Heart right ventricle (tissue), 16 donors: ENCODE measurements around the gene SMIM5. TPM values are rescaled to one million over a fixed set of nuclear protein-coding genes. Genes with fewer than 3 reads are reported as not detected.

Experiments
- ATAC-seq, 8 donors: fragments of 200-7000 bp; cut with Tn5 transposase; one replicate each; pipeline ENCODE4 v1.9.1; 2020; ENCODE audit warnings: mild to moderate bottlenecking in 8 of 8, moderate library complexity in 8 of 8, moderate number of reproducible peaks in 1 of 8
- DNase-seq, 2 donors: peaks; one replicate each; pipeline ENCODE4 v3.0.0-alpha.2; 2020
- H3K27ac ChIP-seq, 10 donors: fragments of 200-600 bp; sonication (generic) in 2 of 10; one replicate each; pipeline versions ENCODE4 v1.5.0 to v1.8.0; 2020 to 2022; ENCODE audit warnings: mild to moderate bottlenecking in 3 of 10
- H3K27me3 ChIP-seq, 7 donors: fragments of 200-600 bp; one replicate each; pipeline ENCODE4 v1.8.0; 2021 to 2022; ENCODE audit warnings: mild to moderate bottlenecking in 2 of 7
- H3K36me3 ChIP-seq, 9 donors: fragments of 200-600 bp; sonication (generic) in 1 of 9; one replicate each; pipeline versions ENCODE4 v1.5.0 to v1.8.0; 2020 to 2022; ENCODE audit warnings: mild to moderate bottlenecking in 2 of 9
- H3K4me1 ChIP-seq, 9 donors: fragments of 200-600 bp; sonication (generic) in 1 of 9; one replicate each; pipeline versions ENCODE4 v1.5.0 to v1.8.0; 2020 to 2022; ENCODE audit warnings: mild to moderate bottlenecking in 4 of 9
- H3K4me3 ChIP-seq, 10 donors: fragments of 200-600 bp; sonication (generic) in 2 of 10; one replicate each; pipeline versions ENCODE4 v1.5.0 to v1.8.0; 2020 to 2022; ENCODE audit warnings: mild to moderate bottlenecking in 7 of 10, moderate library complexity in 2 of 10
- H3K9me3 ChIP-seq, 11 donors: fragments of 200-600 bp in 10 of 11; sonication (generic) in 2 of 11; one replicate each; pipeline versions ENCODE4 v1.5.0 to v1.8.0; 2013 to 2022; ENCODE audit warnings: mild to moderate bottlenecking in 2 of 11, control low read depth in 1 of 11, moderate library complexity in 1 of 11
- CTCF ChIP-seq, 9 donors: fragments of 200-600 bp; sonication (generic) in 2 of 9; IDR thresholded peaks; one replicate each; pipeline versions ENCODE4 v1.5.0 to v1.8.0; 2021 to 2022; ENCODE audit warnings: antibody characterized with exemption in 9 of 9, mild to moderate bottlenecking in 5 of 9, moderate library complexity in 1 of 9
- WGBS, 2 donors: extraction: QIAGEN DNeasy Blood & Tissue Kit; methylation state at CpG; one replicate each; pipeline ENCODE4 v1.1.7; 2013; ENCODE audit warnings: inconsistent platforms in 1 of 2; 5-methylcytosine and 5-hydroxymethylcytosine counted together
- intact Hi-C, 10 donors: fragments of 100-400 bp; cut with DNase I; formaldehyde crosslinking; loops; one replicate each; pipeline versions ENCODE4 v1.11.1 to v1.14.2; 2022
- polyA plus RNA-seq, 2 donors: library from polyadenylated mRNA; stranded (reverse); fragments of 200-250 nt; gene quantifications; one replicate each; pipeline ENCODE4 v1.2.3, GENCODE V29; 2013
- total RNA-seq, 10 donors: library from RNA; stranded (reverse); fragmentation: NEBNext Ultra II Directional in 3 of 10; extraction: Animal tissue kit (Norgen Biotek cat#: 25700) in 3 of 10; gene quantifications; one replicate each; pipeline versions ENCODE4 v1.2.1 to v1.2.4, GENCODE V29; 2021 to 2023
- donor health status: Arrhythmogenic right ventricular cardiomyopathy.
- donor health status: ischemic (EF 13 %, LVEDD 7.1; RV severe dilation, severe dysfunction).
- donor health status: healthy with polysubstance abuse.
- donor health status: DM: no; HTN: yes; CAD: no.
- donor health status: DM: no; HTN: no; CAD: no.
- donor health status: ischemic (EF 25% LVEDD 6.9; RV normal size, moderate dysfunction).
- donor health status: ischemic (EF 25% LVEDD 5.7; RV mildly dilated, moderate dysfunction).
- donor health status: healthy.
- donor health status: DM: yes; HTN: yes; CAD: no.
- donor health status: Ischemic cardiomyopathy.
- donor health status: ischemic (EF 35%, LVEDD 5.7; RV mildly dilated, moderate dysfunction).
- donor health status: nonischemic (EF 11% LVEDD 7.7; RV severe dilation, severe dysfunction).
- donor health status: DM: yes; HTN: yes; CAD: no.
- donor health status: PGD.
- donor health status: ischemic (EF 29% LVEDD 5.4; RV normal size, mild dysfunction).
- donor health status: nonischemic (EF 23%, LVEDD 6.1; RV moderate dilation, normal function).

SMIM5 gene
- total and polyA plus RNA-seq, 12 donors, result 1.9 to 19.2 (median 6.5) TPM

GRCh38 chr17:75634754-75635609 is 1.7 kb downstream of the SMIM5 start:
- ATAC-seq (peak in 1 of 8 donors; percentile 1), DNase-seq (no peak)
- H3K9me3 ChIP-seq, result no peaks in the 10 kb centered on the region
- H3K36me3 ChIP-seq, result peaks cover 0 to 31% (median 0%) of the 10 kb centered on the region in 9 donors
- 54 to 72% methylated on average over 20 of the region's 20 CpGs for WGBS, 2 donors
- H3K27ac ChIP-seq, result peak overlapping the region; percentile 44 to 94 (median 89)
- H3K27me3 ChIP-seq, result no peaks in the 10 kb centered on the region
- intact Hi-C loops, result loop anchor here in 4 of 10 donors (5.0 to 10.0 kb wide), 3 partner anchors 60 to 117 kb away; no protein-coding TSS in a partner anchor
- TF ChIP-seq CTCF (IDR thresholded peaks at IDR 0.05), result no peak
- H3K4me3 ChIP-seq, result peak overlapping the region in 7 of 10 donors; percentile 10 to 39 (median 29)
- peaks cover 14 to 72% (median 56%) of the 10 kb centered on the region in 9 donors for H3K4me1 ChIP-seq

- ATAC-seq, result peak in 6 of 8 donors; percentile 19 to 50 (median 35)
- WGBS, 2 donors, result 49 to 61% methylated on average over 16 of the region's 16 CpGs
- Histone ChIP-seq H3K4me3 (no peak overlapping the region), H3K27ac (peak overlapping the region; percentile 44 to 94 (median 89)), H3K27me3 (no peaks in the 10 kb centered on the region), H3K36me3 (peaks cover 0 to 28% (median 0%) of the 10 kb centered on the region in 9 donors), H3K4me1 (peaks cover 14 to 77% (median 57%) of the 10 kb centered on the region in 9 donors), H3K9me3 (no peaks in the 10 kb centered on the region)
- peak; percentile 55 to 60 for DNase-seq
- peak in 1 of 9 donors; percentile 10 for TF ChIP-seq CTCF (IDR thresholded peaks at IDR 0.05)
- intact Hi-C loops, result loop anchor here in 1 of 10 donors (10.0 kb wide), 1 partner anchor 59 kb away; no protein-coding TSS in a partner anchor
Observed at GRCh38 chr17:75635610-75636202, 2.5 kb downstream of the SMIM5 start.

- Histone ChIP-seq H3K36me3 (peaks cover 0 to 22% (median 0%) of the 10 kb centered on the region in 9 donors), H3K27me3 (no peaks in the 10 kb centered on the region), H3K4me1 (peaks cover 14 to 84% (median 64%) of the 10 kb centered on the region in 9 donors), H3K4me3 (peak overlapping the region in 2 of 10 donors; percentile 5 to 9), H3K27ac (peak overlapping the region; percentile 47 to 94 (median 89)), H3K9me3 (no peaks in the 10 kb centered on the region)
- 59 to 78% methylated on average over 19 of the region's 19 CpGs for WGBS, 2 donors
- ATAC-seq (peak in 7 of 8 donors; percentile 28 to 72 (median 42)), DNase-seq (peak in 1 of 2 donors; percentile 54)
- intact Hi-C loops, result loop anchor here in 1 of 10 donors (10.0 kb wide), 1 partner anchor 58 kb away; no protein-coding TSS in a partner anchor
- TF ChIP-seq CTCF (IDR thresholded peaks at IDR 0.05), result no peak
Observed at GRCh38 chr17:75636381-75637142, 3.3 kb downstream of the SMIM5 start.
